ENCODE data around the gene PCMTD2. TPM values are rescaled to one million over a fixed set of nuclear protein-coding genes. Genes with fewer than 3 reads are reported as not detected.
A peak's percentile ranks its signal among the peaks of the same experiment; 100 is the strongest.

Gene PCMTD2
- total and polyA plus RNA-seq, 5 donors from 2014 or later: 51.1 to 112 (median 79.4) TPM

- H3K9me3 Mint-ChIP-seq: no peaks in the 10 kb centered on the region
- H3K36me3 Mint-ChIP-seq: no peaks in the 10 kb centered on the region
- DNase-seq (no peak), ATAC-seq (ENCODE audit: low read depth in 2 of 2) (no peak)
- Histone ChIP-seq H3K36me3 (ENCODE audit: control insufficient read depth, insufficient read depth, low read length) (no peaks in the 10 kb centered on the region), H3K4me1 (ENCODE audit: control insufficient read depth, insufficient read depth, low read length, poor library complexity, severe bottlenecking) (no peaks in the 10 kb centered on the region), H3K27ac (ENCODE audit: insufficient read depth, low read length, poor library complexity, severe bottlenecking) (no peak overlapping the region), H3K4me3 (ENCODE audit: low read depth, low read length) (no peak overlapping the region), H3K9me3 (ENCODE audit: control insufficient read depth in 2 of 2, low read length in 2 of 2) (no peaks in the 10 kb centered on the region), H3K27me3 (ENCODE audit: control insufficient read depth, insufficient read depth, low read length) (no peaks in the 10 kb centered on the region)
- peak overlapping the region in 1 of 3 donors; percentile 60 for H3K27ac Mint-ChIP-seq
- no peak overlapping the region for H3K4me3 Mint-ChIP-seq
- peaks cover 0 to 7% (median 6%) of the 10 kb centered on the region in 4 donors for H3K4me1 Mint-ChIP-seq
- peaks cover 15% of the 10 kb centered on the region for H3K27me3 Mint-ChIP-seq
Measured at GRCh38 chr20:64238115-64238825, 17.3 kb upstream of the PCMTD2 start.

- Histone ChIP-seq H3K36me3 (ENCODE audit: control insufficient read depth, insufficient read depth, low read length) (no peaks in the 10 kb centered on the region), H3K4me1 (ENCODE audit: control insufficient read depth, insufficient read depth, low read length, poor library complexity, severe bottlenecking) (no peaks in the 10 kb centered on the region), H3K27me3 (ENCODE audit: control insufficient read depth, insufficient read depth, low read length) (no peaks in the 10 kb centered on the region), H3K27ac (ENCODE audit: insufficient read depth, low read length, poor library complexity, severe bottlenecking) (no peak overlapping the region), H3K9me3 (ENCODE audit: control insufficient read depth in 2 of 2, low read length in 2 of 2) (no peaks in the 10 kb centered on the region), H3K4me3 (ENCODE audit: low read depth, low read length) (no peak overlapping the region)
- Mint-ChIP-seq H3K36me3 (no peaks in the 10 kb centered on the region), H3K4me3 (no peak overlapping the region), H3K27me3 (peaks cover 17% of the 10 kb centered on the region), H3K4me1 (peaks cover 0 to 3% (median under 1%) of the 10 kb centered on the region in 4 donors), H3K27ac (no peak overlapping the region), H3K9me3 (no peaks in the 10 kb centered on the region)
- DNase-seq (no peak), ATAC-seq (ENCODE audit: low read depth in 2 of 2) (no peak)
Measured at GRCh38 chr20:64238851-64239387, 16.6 kb upstream of the PCMTD2 start.

DNA sequence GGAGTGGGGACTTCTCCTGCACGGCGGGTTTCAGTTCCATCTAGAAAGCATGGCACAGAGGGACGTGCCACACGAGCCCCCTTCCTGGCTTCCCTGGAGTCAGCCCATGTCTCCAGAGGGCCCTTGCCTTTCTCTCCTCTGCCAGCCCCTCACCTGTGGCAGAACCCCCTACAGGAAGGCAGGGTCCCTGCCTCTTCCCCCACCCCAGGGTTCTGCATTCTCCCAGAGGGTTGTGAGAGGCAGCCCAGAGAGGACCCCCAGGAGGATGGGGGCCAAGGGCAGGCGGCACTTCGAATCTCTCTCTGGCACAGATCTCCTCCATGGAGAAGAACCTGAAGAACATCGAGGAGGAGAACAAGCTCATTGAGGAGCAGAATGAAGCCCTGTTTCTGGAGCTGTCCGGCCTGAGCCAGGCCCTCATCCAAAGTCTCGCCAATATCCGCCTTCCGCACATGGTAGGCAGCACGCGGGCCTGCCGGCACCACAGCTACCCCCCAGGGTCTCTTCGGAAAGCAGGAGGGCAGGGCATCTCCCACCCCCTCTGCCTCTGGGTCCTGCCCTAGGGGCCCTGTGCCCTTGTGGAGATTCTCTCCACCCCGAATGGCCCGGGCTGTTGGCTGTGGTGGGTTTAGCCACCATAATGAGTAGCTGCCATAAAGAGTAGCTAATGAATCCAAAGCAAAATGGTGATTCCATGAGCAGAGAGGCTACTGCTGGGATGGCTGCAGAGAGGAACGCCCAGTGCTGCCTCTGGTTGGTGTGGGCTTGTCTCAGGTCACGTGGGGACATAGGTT lies 15.9 kb upstream of the PCMTD2 start:
- peaks cover 20% of the 10 kb centered on the region for H3K27me3 Mint-ChIP-seq
- no peak overlapping the region for H3K27ac ChIP-seq (ENCODE audit: insufficient read depth, low read length, poor library complexity, severe bottlenecking)
- no peak overlapping the region for H3K4me3 ChIP-seq (ENCODE audit: low read depth, low read length)
- no peaks in the 10 kb centered on the region for H3K36me3 ChIP-seq (ENCODE audit: control insufficient read depth, insufficient read depth, low read length)
- DNase-seq: no peak
- no peaks in the 10 kb centered on the region for H3K36me3 Mint-ChIP-seq
- H3K9me3 Mint-ChIP-seq: no peaks in the 10 kb centered on the region
- no peaks in the 10 kb centered on the region for H3K4me1 Mint-ChIP-seq
- no peak for ATAC-seq (ENCODE audit: low read depth in 2 of 2)
- H3K4me1 ChIP-seq (ENCODE audit: control insufficient read depth, insufficient read depth, low read length, poor library complexity, severe bottlenecking): no peaks in the 10 kb centered on the region
- no peak overlapping the region for H3K4me3 Mint-ChIP-seq
- H3K9me3 ChIP-seq (ENCODE audit: control insufficient read depth in 2 of 2, low read length in 2 of 2): no peaks in the 10 kb centered on the region
- H3K27me3 ChIP-seq (ENCODE audit: control insufficient read depth, insufficient read depth, low read length): no peaks in the 10 kb centered on the region
- H3K27ac Mint-ChIP-seq: no peak overlapping the region

DNA sequence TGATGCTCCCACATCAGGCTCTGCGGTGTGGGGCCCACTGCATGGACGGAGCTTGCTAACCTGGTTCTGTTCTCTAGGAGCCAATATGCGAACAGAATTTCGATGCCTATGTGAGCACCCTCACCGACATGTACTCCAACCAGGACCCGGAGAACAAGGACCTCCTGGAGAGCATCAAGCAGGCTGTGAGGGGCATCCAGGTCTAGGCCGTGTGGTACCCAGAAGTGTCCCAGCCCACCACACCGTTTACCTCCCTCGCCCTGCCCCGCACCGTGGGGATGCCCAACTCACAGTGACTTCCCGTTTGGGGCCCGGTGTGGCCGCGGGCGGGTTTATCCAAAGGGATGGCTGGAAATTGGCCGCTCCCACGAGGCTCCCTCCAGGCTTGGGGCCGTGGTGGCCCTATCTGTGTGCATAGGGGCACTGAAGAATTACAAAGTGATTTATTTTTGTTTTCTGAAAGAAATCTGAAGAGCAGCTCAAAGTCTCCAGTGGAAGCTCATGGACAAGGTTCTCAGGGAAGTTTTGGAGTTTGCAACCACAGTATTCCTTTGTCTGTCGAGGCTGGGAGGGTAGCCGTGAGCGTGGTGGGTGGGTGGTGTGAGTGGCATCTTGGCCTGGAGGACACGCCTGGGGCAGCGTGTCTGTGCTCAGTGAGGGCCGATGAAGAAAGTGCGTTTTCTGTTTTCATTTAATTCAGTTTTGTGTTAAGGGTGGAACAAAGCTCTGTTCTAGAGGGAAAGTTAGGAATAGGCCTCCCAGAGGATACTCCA lies 15.1 kb upstream of the PCMTD2 start:
- Mint-ChIP-seq H3K36me3 (no peaks in the 10 kb centered on the region), H3K4me1 (no peaks in the 10 kb centered on the region), H3K4me3 (no peak overlapping the region), H3K27me3 (peaks cover 22% of the 10 kb centered on the region), H3K27ac (no peak overlapping the region), H3K9me3 (no peaks in the 10 kb centered on the region)
- Histone ChIP-seq H3K36me3 (ENCODE audit: control insufficient read depth, insufficient read depth, low read length) (no peaks in the 10 kb centered on the region), H3K4me1 (ENCODE audit: control insufficient read depth, insufficient read depth, low read length, poor library complexity, severe bottlenecking) (no peaks in the 10 kb centered on the region), H3K4me3 (ENCODE audit: low read depth, low read length) (no peak overlapping the region), H3K27me3 (ENCODE audit: control insufficient read depth, insufficient read depth, low read length) (no peaks in the 10 kb centered on the region), H3K9me3 (ENCODE audit: control insufficient read depth in 2 of 2, low read length in 2 of 2) (no peaks in the 10 kb centered on the region), H3K27ac (ENCODE audit: insufficient read depth, low read length, poor library complexity, severe bottlenecking) (no peak overlapping the region)
- DNase-seq (no peak), ATAC-seq (ENCODE audit: low read depth in 2 of 2) (no peak)

DNA sequence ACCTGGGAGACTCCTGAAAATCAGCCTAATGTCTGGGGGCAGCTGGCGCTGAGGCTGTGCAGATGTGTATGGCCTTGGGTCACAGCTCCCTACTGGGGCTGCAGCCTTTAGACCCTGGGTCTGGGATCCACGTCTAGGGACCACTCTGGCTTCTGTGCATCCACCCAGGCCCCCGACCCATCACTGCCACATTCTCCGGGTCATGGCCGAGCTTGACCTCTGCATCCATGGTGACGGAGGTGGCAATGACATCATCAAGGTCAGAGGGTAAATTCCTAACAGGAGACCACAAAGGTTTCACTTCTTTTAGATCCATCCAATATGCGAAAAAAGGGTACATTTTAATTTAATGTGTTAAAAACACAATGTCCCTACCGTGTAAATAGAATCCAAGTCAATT lies 14.5 kb upstream of the PCMTD2 start:
- no peak for ATAC-seq (ENCODE audit: low read depth in 2 of 2)
- H3K27ac Mint-ChIP-seq: no peak overlapping the region
- no peak for DNase-seq
- no peaks in the 10 kb centered on the region for H3K36me3 Mint-ChIP-seq
- no peaks in the 10 kb centered on the region for H3K9me3 Mint-ChIP-seq
- Histone ChIP-seq H3K9me3 (ENCODE audit: control insufficient read depth in 2 of 2, low read length in 2 of 2) (no peaks in the 10 kb centered on the region), H3K27me3 (ENCODE audit: control insufficient read depth, insufficient read depth, low read length) (no peaks in the 10 kb centered on the region), H3K4me1 (ENCODE audit: control insufficient read depth, insufficient read depth, low read length, poor library complexity, severe bottlenecking) (no peaks in the 10 kb centered on the region), H3K4me3 (ENCODE audit: low read depth, low read length) (no peak overlapping the region), H3K27ac (ENCODE audit: insufficient read depth, low read length, poor library complexity, severe bottlenecking) (no peak overlapping the region), H3K36me3 (ENCODE audit: control insufficient read depth, insufficient read depth, low read length) (no peaks in the 10 kb centered on the region)
- peaks cover 27% of the 10 kb centered on the region for H3K27me3 Mint-ChIP-seq
- peaks cover 0 to 2% (median 0%) of the 10 kb centered on the region in 4 donors for H3K4me1 Mint-ChIP-seq
- no peak overlapping the region for H3K4me3 Mint-ChIP-seq

GRCh38 chr20:64242003-64242796 lies 13.3 kb upstream of the PCMTD2 start:
- Mint-ChIP-seq H3K27me3 (peaks cover 31% of the 10 kb centered on the region), H3K9me3 (no peaks in the 10 kb centered on the region), H3K4me1 (peaks cover 0 to 2% (median 0%) of the 10 kb centered on the region in 4 donors), H3K27ac (no peak overlapping the region), H3K36me3 (no peaks in the 10 kb centered on the region), H3K4me3 (no peak overlapping the region)
- Histone ChIP-seq H3K4me3 (ENCODE audit: low read depth, low read length) (no peak overlapping the region), H3K9me3 (ENCODE audit: control insufficient read depth in 2 of 2, low read length in 2 of 2) (no peaks in the 10 kb centered on the region), H3K27me3 (ENCODE audit: control insufficient read depth, insufficient read depth, low read length) (no peaks in the 10 kb centered on the region), H3K27ac (ENCODE audit: insufficient read depth, low read length, poor library complexity, severe bottlenecking) (no peak overlapping the region), H3K36me3 (ENCODE audit: control insufficient read depth, insufficient read depth, low read length) (no peaks in the 10 kb centered on the region), H3K4me1 (ENCODE audit: control insufficient read depth, insufficient read depth, low read length, poor library complexity, severe bottlenecking) (no peaks in the 10 kb centered on the region)
- DNase-seq (no peak), ATAC-seq (ENCODE audit: low read depth in 2 of 2) (no peak)

Measured in CD4-positive, CD25-positive, alpha-beta regulatory T cell (primary cell).